GM21423 (cell line): Measurements from ENCODE around the gene FAM117B.
"Not testable (repeated sequence)": the region's sequence is repeated elsewhere in the genome, so short reads cannot be mapped to it uniquely, and the experiment has no call there.

Experiments used
- ATAC-seq: cut with Tn5 transposase; IDR thresholded peaks from one replicate; pipeline ENCODE4 v1.9.1; 2021; ENCODE audit warnings: mild to moderate bottlenecking, moderate library complexity; ENCODE audit not compliant: unreplicated experiment

FAM117B gene

GRCh38 chr2:202757339-202757738, 122.6 kb downstream of the FAM117B start:
- no peak for ATAC-seq

GRCh38 chr2:202758128-202758527, 123.4 kb downstream of the FAM117B start:
- no peak for ATAC-seq

DNA sequence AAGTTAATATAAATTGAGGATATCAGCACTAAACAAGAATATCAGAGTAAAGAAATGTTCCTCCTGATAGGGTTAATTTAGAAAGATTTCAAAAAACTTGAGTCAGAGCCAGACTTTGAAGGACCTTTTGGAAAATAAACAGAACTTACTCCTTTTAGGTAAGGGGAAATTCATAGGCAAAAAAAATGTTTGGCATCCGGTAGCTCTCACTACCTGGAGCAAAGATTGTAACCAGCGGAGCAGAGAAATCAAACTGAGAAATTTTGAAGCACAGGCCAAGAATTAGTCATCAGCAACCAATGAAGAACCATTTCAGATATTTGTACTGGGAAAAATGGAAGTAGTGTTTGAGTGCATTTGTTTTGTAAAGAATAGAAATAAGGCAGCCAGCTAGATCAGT, 123.8 kb downstream of the FAM117B start:
- ATAC-seq = no peak

DNA sequence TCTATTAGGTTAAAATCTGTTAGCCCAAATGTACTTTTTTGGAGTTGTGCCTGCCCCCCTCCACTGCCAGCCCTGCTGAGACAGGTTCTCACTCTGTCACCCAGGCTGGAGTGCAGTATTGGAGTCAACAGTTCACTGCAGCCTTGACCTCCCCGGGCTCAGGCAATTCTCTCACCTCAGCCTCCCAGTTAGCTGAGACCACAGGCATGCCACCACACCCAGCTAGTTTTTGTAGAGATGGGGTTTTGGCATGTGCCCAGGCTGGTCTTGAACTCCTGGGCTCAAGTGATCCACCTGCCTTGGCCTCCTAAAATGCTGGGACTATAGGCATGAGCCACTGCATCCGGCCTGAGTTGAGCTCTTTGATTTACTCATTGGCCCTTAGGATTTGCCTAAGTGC, 126.1 kb downstream of the FAM117B start:
- no peak for ATAC-seq

DNA sequence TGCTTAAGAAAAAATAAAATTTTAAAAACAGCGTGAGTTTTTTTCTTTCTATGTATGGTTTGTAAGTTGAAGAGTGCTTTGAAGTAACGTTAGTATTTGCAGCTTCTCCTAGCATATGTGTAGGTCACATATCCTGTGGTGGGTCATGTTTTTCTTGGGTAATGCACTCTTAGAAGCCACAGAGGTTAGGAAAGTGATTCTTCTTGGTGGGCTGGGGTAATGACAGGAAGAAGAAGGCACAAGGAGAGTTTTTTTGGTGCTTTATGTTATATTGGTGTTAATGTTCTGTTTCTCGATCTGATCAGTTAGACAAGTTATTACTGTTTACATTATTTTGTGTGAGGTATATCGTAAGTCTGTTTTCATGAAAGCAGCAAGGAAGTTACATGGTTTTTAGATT, 127.8 kb downstream of the FAM117B start:
- no peak for ATAC-seq

DNA sequence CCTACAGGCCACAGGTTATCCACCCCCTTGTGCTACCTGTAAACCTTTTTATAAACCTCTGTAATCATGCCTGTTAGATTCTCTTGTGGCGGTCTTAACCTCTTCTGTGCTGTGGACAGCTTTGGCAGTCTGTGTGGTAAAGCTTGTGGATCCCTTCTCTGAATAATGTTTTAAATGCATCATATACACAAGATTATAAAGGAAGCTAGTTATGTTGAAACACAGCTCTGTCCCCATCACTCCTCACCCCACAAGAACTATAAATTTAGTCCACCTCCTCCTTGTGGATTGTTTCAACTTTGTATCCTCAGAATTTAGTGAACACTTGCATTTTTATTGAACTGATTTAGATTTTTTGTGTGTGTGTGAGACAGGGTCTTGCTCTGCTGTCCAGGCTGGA, 129.1 kb downstream of the FAM117B start:
- no peak for ATAC-seq

DNA sequence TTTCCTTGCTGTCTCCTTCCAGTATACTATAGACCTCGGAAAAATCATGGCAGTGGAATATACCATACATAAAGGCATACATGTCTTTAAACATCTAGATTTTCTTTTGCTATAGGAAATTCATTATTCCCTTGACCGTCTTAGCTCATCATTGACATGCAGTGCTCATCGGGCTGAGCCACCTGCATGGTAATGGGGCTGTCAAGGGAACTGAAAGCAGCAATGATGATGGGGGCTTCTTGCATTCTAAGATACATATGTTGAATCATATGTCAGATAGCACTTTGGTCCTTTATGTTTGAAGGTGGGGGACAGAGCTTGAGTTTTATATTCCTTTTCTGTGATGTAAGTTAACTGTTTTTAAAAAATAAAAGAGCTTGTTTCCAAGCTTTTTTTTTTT, 130.2 kb downstream of the FAM117B start:
- no peak for ATAC-seq

GRCh38 chr2:202765436-202765835, 130.7 kb downstream of the FAM117B start:
- no peak for ATAC-seq

- ATAC-seq = no peak
These were observed 133.5 kb downstream of the FAM117B start for GRCh38 chr2:202768273-202768672.

GRCh38 chr2:202769201-202769600, 134.4 kb downstream of the FAM117B start:
- no peak for ATAC-seq

DNA sequence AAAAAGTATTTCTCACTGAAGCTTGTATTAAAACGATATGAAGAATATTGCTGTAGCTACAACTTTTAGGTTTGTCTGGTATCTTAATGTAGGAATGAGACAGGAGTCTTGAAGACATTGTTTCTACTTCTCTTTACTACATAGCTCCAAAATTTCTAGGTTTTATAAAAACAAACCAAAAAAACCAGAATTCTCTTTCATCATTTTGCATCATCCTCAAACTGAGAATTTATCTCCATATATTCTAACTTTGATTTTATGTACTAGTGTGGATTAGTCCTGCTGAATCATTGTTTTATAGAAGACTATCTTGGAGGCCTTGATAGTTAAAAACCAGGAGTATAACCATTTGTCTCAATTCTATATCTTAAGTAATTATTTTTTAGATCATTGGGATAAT, 136.6 kb downstream of the FAM117B start:
- ATAC-seq = no peak

DNA sequence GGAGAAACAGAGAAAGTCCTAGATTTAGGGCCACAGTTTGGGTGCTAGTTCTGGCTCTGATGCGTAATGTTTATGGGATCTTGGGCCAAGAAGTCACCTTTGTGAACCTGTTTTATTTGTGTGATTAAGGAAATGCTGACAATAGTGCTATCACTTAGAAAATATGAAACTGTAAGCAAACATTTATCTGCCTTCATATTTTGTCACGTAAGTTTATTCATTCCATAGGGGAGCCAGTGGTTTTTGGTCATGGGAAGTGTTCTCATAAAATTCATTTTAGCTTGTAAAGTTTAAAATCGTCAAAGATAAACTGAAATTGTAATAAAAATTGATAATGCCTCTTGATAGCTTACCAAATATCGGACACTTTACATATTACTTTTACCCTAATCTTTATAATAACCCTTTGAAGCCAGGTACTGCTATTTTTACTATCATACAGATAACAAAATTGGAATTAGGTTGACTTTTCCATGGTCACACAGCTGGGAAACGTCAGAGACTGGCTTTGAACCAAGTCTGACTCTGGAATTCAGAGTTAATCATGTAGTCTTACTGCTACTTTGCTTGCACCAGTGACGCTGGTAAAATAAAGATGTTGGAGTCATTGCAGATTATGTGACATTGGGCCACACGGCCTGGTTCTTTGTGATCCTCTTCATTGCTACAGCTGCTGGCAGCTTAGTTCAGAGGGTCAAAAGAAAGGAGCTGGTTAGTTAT, 137.1 kb downstream of the FAM117B start:
- no peak for ATAC-seq

GRCh38 chr2:202773301-202773973, 138.7 kb downstream of the FAM117B start:
- ATAC-seq = no peak

DNA sequence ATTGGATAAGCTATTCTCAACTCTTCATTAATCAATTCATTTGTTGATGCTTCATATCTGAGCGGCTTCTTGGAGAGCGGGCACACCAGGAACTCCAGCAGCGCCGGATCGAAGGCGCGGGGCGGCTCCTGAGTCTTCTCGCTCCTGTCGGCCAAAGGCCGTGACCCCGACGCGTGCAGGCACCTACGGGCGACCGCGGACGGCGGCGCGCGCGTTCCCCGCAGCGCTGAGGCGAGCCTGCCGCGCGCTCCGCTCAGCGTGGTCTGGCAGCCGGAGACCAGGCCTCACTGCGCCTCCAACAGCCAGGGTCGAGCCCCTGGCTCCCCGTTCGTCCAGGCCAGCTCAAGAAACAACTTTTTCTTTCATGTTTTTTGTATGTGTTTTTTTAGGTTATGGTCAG, 139.3 kb downstream of the FAM117B start:
- no peak for ATAC-seq

DNA sequence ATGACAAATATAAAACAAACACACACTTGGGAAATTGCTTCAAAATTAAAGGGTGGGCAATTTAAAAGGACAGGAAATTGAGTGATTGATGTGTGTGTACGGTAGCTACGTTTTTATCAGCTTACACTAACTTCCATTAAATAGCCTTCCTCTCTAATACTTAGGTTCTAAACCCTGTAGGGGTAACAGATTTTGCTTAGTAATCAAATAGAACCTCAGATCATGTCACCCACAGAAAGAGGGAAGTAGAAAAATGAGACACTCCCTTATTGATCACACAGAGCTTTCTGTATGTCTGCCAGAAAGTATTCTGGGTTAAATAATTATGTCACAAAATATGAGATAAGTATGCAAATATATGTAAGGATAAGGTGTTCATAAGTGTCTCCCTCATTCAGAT, 143.4 kb downstream of the FAM117B start:
- ATAC-seq = no peak

- ATAC-seq = peak; percentile 92
These were observed 145.8 kb downstream of the FAM117B start for GRCh38 chr2:202780514-202781021.

DNA sequence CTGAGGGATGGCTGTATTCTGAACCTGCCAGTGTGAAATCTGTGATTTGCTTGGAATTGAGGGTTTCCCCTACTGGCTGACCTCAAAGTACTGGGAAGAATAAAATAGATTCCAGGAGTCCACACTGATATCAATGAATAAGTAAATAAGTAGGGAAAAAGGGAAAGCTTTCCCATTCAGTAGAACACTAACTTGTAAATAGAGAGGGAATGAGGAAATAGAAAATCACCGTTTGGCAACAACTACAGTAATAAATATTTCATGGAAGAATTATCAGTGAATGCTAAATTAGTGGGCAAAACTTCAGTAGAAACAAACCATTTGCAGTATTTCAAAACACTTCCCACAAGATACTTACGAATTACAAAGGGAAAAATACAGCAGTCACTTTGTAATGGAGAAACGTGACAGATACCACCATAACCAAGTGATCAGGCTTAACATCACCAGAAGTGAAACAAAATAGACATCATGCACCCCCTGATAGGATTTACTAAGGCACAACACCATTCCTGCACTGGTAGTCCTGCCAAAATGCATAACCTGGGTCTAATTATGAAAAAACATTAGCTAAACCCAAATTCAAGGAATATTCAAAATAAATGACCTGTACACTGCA, 148.3 kb downstream of the FAM117B start:
- ATAC-seq = no peak

DNA sequence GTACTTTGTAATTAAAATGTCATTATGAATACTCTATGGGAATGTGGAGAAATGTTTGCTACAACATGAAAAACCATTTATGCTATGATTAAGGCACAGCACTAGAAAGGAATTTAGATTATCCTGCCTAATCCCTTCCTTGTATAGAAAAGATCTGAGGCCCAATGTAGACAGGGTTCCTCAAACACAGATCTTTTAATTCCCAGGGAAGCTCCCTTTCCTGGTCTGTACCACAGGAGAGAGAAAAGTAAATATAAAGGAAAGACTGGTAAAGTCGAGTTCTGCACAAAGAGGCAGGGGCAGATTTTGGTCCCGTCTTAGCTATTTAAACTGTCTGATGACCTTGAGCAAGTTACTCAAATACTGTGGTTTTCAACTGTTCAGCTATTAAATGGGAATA, 152.1 kb downstream of the FAM117B start:
- no peak for ATAC-seq

GRCh38 chr2:202790676-202791075, 155.9 kb downstream of the FAM117B start:
- no peak for ATAC-seq

DNA sequence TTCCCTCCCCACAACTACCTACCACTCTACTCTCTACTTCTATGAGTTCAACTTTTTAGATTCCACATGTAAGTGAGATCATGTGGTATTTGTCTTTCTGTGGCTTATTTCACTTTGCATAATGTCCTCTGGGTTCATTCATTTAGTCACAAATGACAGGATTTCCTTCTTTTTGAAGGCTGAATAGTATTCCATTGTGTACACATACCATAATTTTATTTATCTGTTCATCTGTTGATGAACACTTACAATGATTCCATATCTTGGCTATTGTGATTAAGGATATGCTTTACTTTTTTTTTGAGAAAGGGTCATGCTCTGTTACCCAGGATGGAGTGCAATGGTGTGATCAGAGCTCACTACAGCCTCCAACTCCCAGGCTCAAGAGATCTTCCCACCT, 163.2 kb downstream of the FAM117B start:
- ATAC-seq = no peak

DNA sequence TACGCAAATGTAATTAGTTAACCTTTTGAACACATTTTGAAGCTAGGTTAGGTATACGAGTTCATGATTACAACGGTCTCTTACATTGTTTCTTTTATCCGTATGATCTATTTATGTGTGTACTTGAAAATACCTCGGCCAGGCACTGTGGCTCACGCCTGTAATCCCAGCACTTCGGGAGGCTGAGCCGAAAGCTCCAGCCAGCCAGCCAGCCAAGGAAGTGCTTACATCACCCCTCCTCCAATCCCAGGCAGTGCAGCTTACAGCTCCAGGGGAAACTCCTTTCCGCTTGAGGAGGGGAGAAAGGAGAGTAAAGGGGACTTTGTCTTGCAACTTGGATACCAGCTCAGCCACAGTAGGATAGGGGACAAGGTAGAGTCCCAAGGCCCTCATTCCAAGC, 171.1 kb downstream of the FAM117B start:
- ATAC-seq = not testable (repeated sequence)
